ENCODE data around the gene FOXJ3. TPM values are rescaled to one million over a fixed set of nuclear protein-coding genes. Genes with fewer than 3 reads are reported as not detected.

The FOXJ3 gene
- total and polyA plus RNA-seq, 2 of the 4 experiments (the other 2 are of a cell fraction) = 16.7 to 30.5 TPM

GRCh38 chr1:42266253-42267135 is 68.5 kb downstream of the FOXJ3 start (continued):
- no peak for TF ChIP-seq MAZ (IDR thresholded peaks at IDR 0.05; ENCODE audit: borderline replicate concordance, low read depth, low read length)

DNA sequence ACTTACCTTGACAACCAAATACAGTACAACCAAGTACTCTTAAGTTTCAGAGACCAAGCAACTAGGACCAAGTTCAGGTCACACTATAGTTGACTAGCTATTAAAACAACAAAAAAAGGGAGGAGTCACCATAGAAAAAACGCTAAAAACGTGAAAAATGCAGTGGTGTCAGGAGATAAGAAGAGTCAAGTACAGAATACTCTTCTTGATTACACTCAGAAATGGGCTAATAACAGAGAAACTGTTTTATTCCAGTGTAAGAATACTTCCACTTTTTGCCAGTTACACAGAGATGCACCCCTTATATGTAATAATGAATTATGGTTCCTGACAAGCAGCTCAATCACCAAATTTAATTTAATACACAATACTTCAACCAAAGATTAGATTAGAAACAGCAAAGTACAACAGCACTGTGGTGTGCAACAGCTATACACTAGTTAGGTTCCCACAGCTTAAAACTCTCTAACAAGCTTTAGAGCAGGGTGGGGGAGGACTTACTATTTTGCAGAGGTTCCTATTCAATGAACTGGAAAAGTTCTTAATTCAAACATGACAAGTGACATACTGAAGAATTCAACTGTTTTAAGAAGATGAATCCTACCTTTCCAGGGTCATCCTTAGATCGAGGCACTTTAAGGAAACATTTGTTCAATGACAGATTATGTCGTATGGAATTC is 70.4 kb downstream of the FOXJ3 start:
- no TSS peak for BruUV-seq (replicated peaks)
- Histone ChIP-seq H2BK20ac (ENCODE audit: low read depth, low read length) (no peak overlapping the region), H3K27ac (ENCODE audit: insufficient read depth, low read length) (no peak overlapping the region), H2AFZ (replicated peaks; ENCODE audit: low read length, poor library complexity) (no peak overlapping the region), H4K8ac (ENCODE audit: low read depth in 2 of 2, low read length in 2 of 2) (no peak overlapping the region), H3K9me3 (ENCODE audit: control insufficient read depth, insufficient read depth, low read length) (no peaks in the 10 kb centered on the region), H2BK15ac (ENCODE audit: low read depth, low read length) (no peak overlapping the region), H3K9me1 (ENCODE audit: insufficient read depth, low read length) (0 out of 2 replicates have a peak, but pooled peaks cover 6% of the 10 kb centered on the region), H3K27me3 (ENCODE audit: control insufficient read depth, insufficient read depth, low read length) (no peaks in the 10 kb centered on the region), H4K20me1 (ENCODE audit: insufficient read depth, low read length) (peaks cover 18% of the 10 kb centered on the region; the same call in 1 of the 2 replicates), H3K4ac (ENCODE audit: low read depth, low read length) (no peak overlapping the region), H2BK120ac (ENCODE audit: low read depth, low read length) (no peak overlapping the region), H3K4me3 (ENCODE audit: insufficient read depth, low read depth, low read length) (no peak overlapping the region), H3K4me2 (ENCODE audit: low read depth, low read length) (no peak overlapping the region), H4K5ac (ENCODE audit: low read depth, low read length) (no peak overlapping the region), H3K56ac (ENCODE audit: extremely low read depth, insufficient read depth, low read length) (no peak overlapping the region), H3K23ac (ENCODE audit: low read depth, low read length) (no peak overlapping the region), H3K4me1 (ENCODE audit: control insufficient read depth, insufficient read depth, low read length) (peaks cover 8% of the 10 kb centered on the region), H2AK9ac (replicated peaks; ENCODE audit: low read depth, low read length, poor library complexity) (no peak overlapping the region), H3K18ac (ENCODE audit: low read depth, low read length) (no peak overlapping the region), H4K91ac (ENCODE audit: insufficient read depth, low read depth, low read length) (no peak overlapping the region), H2BK5ac (ENCODE audit: low read depth, low read length, poor library complexity, severe bottlenecking) (no peak overlapping the region), H3K36me3 (ENCODE audit: control insufficient read depth, insufficient read depth, low read length) (no peaks in the 10 kb centered on the region), H3K14ac (replicated peaks; ENCODE audit: low read depth, low read length) (no peak overlapping the region), H3K9ac (ENCODE audit: low read depth, low read length) (no peak overlapping the region), H2AK5ac (ENCODE audit: low read depth, low read length) (no peak overlapping the region), H3K79me1 (ENCODE audit: low read depth in 1 of 2, low read length in 2 of 2) (peaks cover 20 to 48% of the 10 kb centered on the region in 2 experiments)
- intact Hi-C loops (cut with micrococcal nuclease) = no loop called here
- ChIA-PET POLR2A (ENCODE audit: unreplicated experiment) (no interaction called here), CTCF (interaction anchor here (0.7 kb wide), 1 partner anchor 17 kb away, joined by 4 read pairs; no protein-coding TSS in a partner anchor)
- in situ Hi-C loops (cut with MboI; ENCODE audit: low sequenced_read_pairs) = no loop called here
- ATAC-seq (ENCODE audit: low read depth) (no peak), DNase-seq (no peak)
- WGBS, 2 experiments (ENCODE audit: extremely low coverage in 2 of 2, insufficient read length in 1 of 2) = no CpG with 5 or more reads among the region's 4 CpGs
- dilution Hi-C loops (cut with HindIII; ENCODE audit: low sequenced_read_pairs, unreplicated experiment) = no loop called here
- TF ChIP-seq RAD21 (IDR thresholded peaks at IDR 0.05; ENCODE audit: low read length) (no peak), SMC3 (IDR thresholded peaks at IDR 0.05; ENCODE audit: low read depth, low read length) (no peak), RCOR1 (IDR thresholded peaks at IDR 0.05; ENCODE audit: insufficient replicate concordance, low read length) (no peak), CEBPB (IDR thresholded peaks at IDR 0.05; ENCODE audit: low read depth, low read length) (no peak), USF2 (IDR thresholded peaks at IDR 0.05; ENCODE audit: low read depth, low read length) (no peak), FOS (IDR thresholded peaks at IDR 0.05; ENCODE audit: low read depth, low read length) (no peak), MAZ (IDR thresholded peaks at IDR 0.05; ENCODE audit: borderline replicate concordance, low read depth, low read length) (no peak), BHLHE40 (IDR thresholded peaks at IDR 0.05; ENCODE audit: low read depth, low read length) (no peak), POLR2A (IDR thresholded peaks at IDR 0.05; ENCODE audit: low read depth, low read length) (no peak), MXI1 (IDR thresholded peaks at IDR 0.05; ENCODE audit: borderline replicate concordance, low read depth, low read length) (no peak), RFX5 (IDR thresholded peaks at IDR 0.05; ENCODE audit: low read depth, low read length) (no peak), MAFK (IDR thresholded peaks at IDR 0.05; ENCODE audit: low read depth, low read length) (no peak)
- TF ChIP-seq, protein P1, sequence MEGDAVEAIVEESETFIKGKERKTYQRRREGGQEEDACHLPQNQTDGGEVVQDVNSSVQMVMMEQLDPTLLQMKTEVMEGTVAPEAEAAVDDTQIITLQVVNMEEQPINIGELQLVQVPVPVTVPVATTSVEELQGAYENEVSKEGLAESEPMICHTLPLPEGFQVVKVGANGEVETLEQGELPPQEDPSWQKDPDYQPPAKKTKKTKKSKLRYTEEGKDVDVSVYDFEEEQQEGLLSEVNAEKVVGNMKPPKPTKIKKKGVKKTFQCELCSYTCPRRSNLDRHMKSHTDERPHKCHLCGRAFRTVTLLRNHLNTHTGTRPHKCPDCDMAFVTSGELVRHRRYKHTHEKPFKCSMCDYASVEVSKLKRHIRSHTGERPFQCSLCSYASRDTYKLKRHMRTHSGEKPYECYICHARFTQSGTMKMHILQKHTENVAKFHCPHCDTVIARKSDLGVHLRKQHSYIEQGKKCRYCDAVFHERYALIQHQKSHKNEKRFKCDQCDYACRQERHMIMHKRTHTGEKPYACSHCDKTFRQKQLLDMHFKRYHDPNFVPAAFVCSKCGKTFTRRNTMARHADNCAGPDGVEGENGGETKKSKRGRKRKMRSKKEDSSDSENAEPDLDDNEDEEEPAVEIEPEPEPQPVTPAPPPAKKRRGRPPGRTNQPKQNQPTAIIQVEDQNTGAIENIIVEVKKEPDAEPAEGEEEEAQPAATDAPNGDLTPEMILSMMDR (conservative IDR thresholded peaks at IDR 0.05; ENCODE audit: low read depth, low read length) = no peak

All from IMR-90 (cell line).